Stimulated activated memory B cell treated with anti-CD40 and anti-IgM and Interleukin-4, amounts not matched to agents 10 μg/mL and 1 μg/mL and 100 μg/mL, for 72 hours (primary cell): ENCODE data around the gene ANTKMT.
A peak's percentile ranks its signal among the peaks of the same experiment; 100 is the strongest.
"Not testable (repeated sequence)": the region's sequence is repeated elsewhere in the genome, so short reads cannot be mapped to it uniquely, and the experiment has no call there.

Source experiments
- ATAC-seq: fragments of 150-1000 bp; cut with Tn5 transposase; 2 replicates; pipeline ENCODE4 v1.10.0; 2021
- H3K27ac Mint-ChIP-seq: one replicate; pipeline ENCODE4 v1.8.0; 2022; ENCODE audit warnings: mild to moderate bottlenecking, mixed read lengths
- H3K27me3 Mint-ChIP-seq: one replicate; pipeline ENCODE4 v1.8.0; 2022; ENCODE audit warnings: mixed read lengths
- H3K36me3 Mint-ChIP-seq: one replicate; pipeline ENCODE4 v1.8.0; 2022; ENCODE audit warnings: mixed read lengths
- H3K4me1 Mint-ChIP-seq: one replicate; pipeline ENCODE4 v1.8.0; 2022; ENCODE audit warnings: mixed read lengths
- H3K4me3 Mint-ChIP-seq: one replicate; pipeline ENCODE4 v1.8.0; 2022; ENCODE audit warnings: mild to moderate bottlenecking, moderate library complexity, mixed read lengths
- H3K9me3 Mint-ChIP-seq: one replicate; pipeline ENCODE4 v1.8.0; 2022; ENCODE audit warnings: mixed read lengths

The ANTKMT gene

DNA sequence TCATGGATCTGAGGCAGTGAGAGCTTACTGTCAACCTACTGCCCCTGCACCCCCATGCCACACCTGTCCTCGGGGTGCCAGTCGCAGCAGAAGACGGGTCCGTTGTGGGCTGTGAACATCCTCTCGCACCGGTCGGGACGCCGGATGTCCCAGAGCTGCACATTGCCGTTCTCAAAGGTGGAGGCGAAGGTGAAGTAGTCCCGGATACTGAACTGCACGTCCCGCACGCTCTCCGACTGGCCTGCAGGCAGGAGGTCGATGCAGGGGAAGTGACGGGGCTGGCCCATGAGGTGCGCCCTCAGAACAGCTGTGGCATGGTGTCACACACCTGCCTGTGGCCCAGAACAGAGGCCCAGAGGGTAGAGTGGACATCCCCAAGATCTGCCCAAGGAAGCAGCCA lies 33.4 kb upstream of the ANTKMT start:
- ATAC-seq, result no peak
- Mint-ChIP-seq H3K4me3 (no peak overlapping the region), H3K27me3 (no peaks in the 10 kb centered on the region), H3K27ac (no peak overlapping the region), H3K4me1 (peaks cover 48% of the 10 kb centered on the region), H3K9me3 (peaks cover 5% of the 10 kb centered on the region), H3K36me3 (peaks cover 14% of the 10 kb centered on the region)

GRCh38 chr16:689175-689897 lies 31.6 kb upstream of the ANTKMT start:
- peak overlapping the region; percentile 90 for H3K27ac Mint-ChIP-seq
- peaks cover 11% of the 10 kb centered on the region for H3K27me3 Mint-ChIP-seq
- H3K4me3 Mint-ChIP-seq, result peak overlapping the region; percentile 89
- peaks cover 7% of the 10 kb centered on the region for H3K36me3 Mint-ChIP-seq
- peaks cover 43% of the 10 kb centered on the region for H3K4me1 Mint-ChIP-seq
- peaks cover 5% of the 10 kb centered on the region for H3K9me3 Mint-ChIP-seq
- no peak for ATAC-seq

GRCh38 chr16:691242-691641 lies 29.7 kb upstream of the ANTKMT start:
- H3K4me1 Mint-ChIP-seq, result peaks cover 48% of the 10 kb centered on the region
- ATAC-seq, H3K36me3 Mint-ChIP-seq, H3K9me3 Mint-ChIP-seq: not testable (repeated sequence)
- peaks cover 20% of the 10 kb centered on the region for H3K27me3 Mint-ChIP-seq
- H3K27ac Mint-ChIP-seq, result peak overlapping the region; percentile 90
- H3K4me3 Mint-ChIP-seq, result peak overlapping the region; percentile 64

DNA sequence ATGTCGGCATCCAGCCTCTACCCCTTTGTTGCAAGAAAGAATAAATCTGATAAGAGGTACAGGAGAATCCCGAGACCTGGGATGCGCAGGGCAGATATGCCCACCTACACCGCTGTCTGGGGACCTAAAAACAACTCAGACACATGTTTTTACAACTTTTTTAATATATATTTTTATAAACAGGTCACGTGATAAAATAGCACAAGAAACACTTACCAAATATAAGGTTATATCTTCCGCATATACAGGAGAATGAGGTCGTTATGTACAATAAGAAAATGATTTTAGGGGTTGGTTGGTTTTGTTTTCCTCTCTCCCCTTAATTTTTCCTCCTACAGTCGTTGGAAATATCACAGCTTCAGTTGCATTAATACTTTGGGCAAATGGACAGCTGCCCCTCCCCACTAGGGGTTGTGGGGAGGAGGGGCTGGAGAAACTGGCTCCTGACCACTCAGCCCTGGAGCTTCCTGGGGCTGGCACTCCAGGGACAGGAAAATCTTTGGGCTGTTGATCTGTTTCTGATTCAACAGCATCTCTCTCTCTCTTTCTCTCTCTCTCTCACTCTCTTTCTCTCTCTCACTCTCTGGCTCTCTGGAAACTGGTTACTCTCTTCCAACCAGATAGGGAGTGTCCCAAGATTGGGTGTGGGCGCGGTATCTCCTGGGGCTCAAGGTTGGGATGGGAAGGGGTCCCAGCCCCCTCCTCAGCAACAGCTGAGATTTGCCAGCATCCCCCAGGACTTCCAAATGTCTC lies 28.4 kb upstream of the ANTKMT start:
- peaks cover 49% of the 10 kb centered on the region for H3K4me1 Mint-ChIP-seq
- no peaks in the 10 kb centered on the region for H3K36me3 Mint-ChIP-seq
- H3K4me3 Mint-ChIP-seq, result no peak overlapping the region
- peaks cover 31% of the 10 kb centered on the region for H3K27me3 Mint-ChIP-seq
- no peak overlapping the region for H3K27ac Mint-ChIP-seq
- H3K9me3 Mint-ChIP-seq, result peaks cover 5% of the 10 kb centered on the region
- ATAC-seq, result no peak

GRCh38 chr16:693364-693763 lies 27.6 kb upstream of the ANTKMT start:
- no peak for ATAC-seq
- H3K9me3 Mint-ChIP-seq, result peaks cover 5% of the 10 kb centered on the region
- peak overlapping the region; percentile 69 for H3K4me3 Mint-ChIP-seq
- no peaks in the 10 kb centered on the region for H3K36me3 Mint-ChIP-seq
- peaks cover 48% of the 10 kb centered on the region for H3K4me1 Mint-ChIP-seq
- H3K27me3 Mint-ChIP-seq, result peaks cover 34% of the 10 kb centered on the region
- no peak overlapping the region for H3K27ac Mint-ChIP-seq

- peaks cover 5% of the 10 kb centered on the region for H3K9me3 Mint-ChIP-seq
- H3K27me3 Mint-ChIP-seq, result peaks cover 38% of the 10 kb centered on the region
- no peak overlapping the region for H3K27ac Mint-ChIP-seq
- ATAC-seq, result peak; percentile 3
- peak overlapping the region; percentile 69 for H3K4me3 Mint-ChIP-seq
- no peaks in the 10 kb centered on the region for H3K36me3 Mint-ChIP-seq
- peaks cover 44% of the 10 kb centered on the region for H3K4me1 Mint-ChIP-seq
Observed at GRCh38 chr16:693766-694165, 27.2 kb upstream of the ANTKMT start.

DNA sequence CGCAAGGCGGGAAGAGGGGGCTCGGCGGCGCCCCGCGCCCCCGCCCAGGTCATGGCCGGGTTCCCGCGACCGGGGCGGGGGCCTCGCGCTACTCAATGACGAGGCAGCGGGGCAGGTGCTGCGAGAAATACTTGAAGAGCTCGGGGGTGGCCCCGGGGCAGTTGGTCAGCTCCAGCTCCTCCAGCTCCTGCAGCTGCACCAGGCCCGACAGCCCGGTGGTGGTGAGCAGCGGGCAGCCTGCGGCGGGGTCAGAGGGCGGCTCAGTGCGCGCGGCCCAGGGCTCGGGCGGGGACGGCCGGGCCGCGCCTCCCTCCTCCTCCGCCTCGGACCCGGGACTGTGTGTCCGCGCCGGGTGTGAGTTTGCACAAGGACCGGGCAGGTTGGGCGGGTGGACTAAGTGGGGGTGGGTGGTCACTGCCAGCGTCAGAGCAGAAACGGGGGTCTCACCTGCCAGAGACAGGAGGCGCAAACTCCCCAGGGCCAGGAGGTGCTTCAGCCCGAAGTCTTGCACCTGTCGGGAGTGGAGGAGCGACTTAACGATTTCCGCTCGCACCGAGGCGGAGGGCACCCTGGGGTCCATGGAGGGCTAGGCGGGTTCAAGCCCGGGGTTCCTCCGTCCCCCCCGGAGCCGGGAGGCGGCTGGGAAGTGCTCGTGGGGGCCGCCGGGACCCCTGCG lies 26.6 kb upstream of the ANTKMT start:
- H3K4me1 Mint-ChIP-seq, result peaks cover 41% of the 10 kb centered on the region
- H3K27me3 Mint-ChIP-seq, result peaks cover 41% of the 10 kb centered on the region
- no peak overlapping the region for H3K27ac Mint-ChIP-seq
- no peaks in the 10 kb centered on the region for H3K36me3 Mint-ChIP-seq
- peak overlapping the region; percentile 67 for H3K4me3 Mint-ChIP-seq
- ATAC-seq, result no peak
- H3K9me3 Mint-ChIP-seq, result peaks cover 5% of the 10 kb centered on the region

DNA sequence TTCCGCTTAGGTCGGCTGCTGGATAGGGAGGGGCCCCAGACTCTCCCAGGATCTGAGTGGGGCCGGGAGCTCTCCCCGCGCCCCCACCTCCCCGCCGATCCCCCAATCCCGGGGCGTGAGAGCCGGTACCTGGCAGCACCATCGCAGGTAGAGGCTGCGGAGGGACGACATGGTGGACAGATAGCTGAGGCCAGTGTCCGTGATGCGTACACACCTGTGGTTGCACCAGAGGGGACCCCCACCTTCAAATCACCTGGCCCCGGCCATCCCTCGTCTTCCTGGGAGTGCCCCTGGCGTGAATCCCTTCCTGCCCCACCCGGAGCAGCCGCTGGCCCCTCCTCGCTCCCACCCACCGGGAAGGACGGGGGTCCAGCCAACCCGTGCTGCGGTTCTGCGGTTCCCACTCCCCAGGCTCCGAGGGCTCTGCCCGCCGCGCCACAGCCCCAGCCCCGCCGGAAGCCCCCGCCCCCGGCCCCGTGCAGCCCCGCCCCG lies 26.0 kb upstream of the ANTKMT start:
- peaks cover 39% of the 10 kb centered on the region for H3K4me1 Mint-ChIP-seq
- H3K27ac Mint-ChIP-seq, result no peak overlapping the region
- peaks cover 5% of the 10 kb centered on the region for H3K9me3 Mint-ChIP-seq
- no peaks in the 10 kb centered on the region for H3K36me3 Mint-ChIP-seq
- peaks cover 41% of the 10 kb centered on the region for H3K27me3 Mint-ChIP-seq
- H3K4me3 Mint-ChIP-seq, result peak overlapping the region; percentile 38
- ATAC-seq, result no peak

GRCh38 chr16:695355-696089 lies 25.4 kb upstream of the ANTKMT start:
- Mint-ChIP-seq H3K4me1 (peaks cover 36% of the 10 kb centered on the region), H3K36me3 (no peaks in the 10 kb centered on the region), H3K27me3 (peaks cover 41% of the 10 kb centered on the region), H3K27ac (peak overlapping the region; percentile 44), H3K4me3 (peak overlapping the region; percentile 72), H3K9me3 (peaks cover 5% of the 10 kb centered on the region)
- ATAC-seq, result peak; percentile 84

DNA sequence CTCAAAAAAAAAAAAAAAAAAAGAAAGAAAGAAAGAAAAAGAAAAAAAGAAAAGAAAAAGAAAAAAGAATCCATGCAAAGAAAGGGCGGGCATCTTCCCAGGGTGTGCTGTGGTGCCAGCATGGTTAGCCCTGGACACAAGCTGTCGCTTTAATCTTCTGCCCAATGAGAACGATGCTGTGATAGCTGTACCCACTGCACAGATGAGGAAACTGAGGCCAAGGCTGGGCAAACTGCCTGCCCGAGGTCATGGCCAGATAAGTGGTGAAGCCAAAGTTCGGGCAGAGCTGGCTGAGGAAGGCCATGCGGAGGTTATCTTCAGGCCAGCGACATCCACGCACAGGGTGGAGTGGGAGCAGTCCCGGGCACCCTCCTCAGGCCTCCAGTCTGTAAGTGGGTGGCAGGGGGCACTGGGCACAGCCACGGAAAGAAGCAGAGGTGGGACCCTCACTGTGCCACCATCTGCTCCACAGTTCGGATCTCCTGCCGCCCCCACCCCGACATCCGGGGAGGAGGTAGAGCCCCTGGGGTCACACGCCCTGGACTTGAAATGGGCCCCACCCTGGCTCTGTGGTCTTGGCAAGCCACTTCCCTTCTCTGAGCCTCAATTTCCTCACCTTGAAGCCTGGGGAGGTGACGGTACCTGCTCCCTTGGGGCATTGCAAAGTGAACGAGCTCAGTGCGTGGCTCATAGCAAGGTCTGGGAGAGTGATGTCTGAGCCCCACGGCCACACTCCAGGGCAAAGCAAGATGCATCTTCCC lies 21.9 kb upstream of the ANTKMT start:
- no peak for ATAC-seq
- H3K4me3 Mint-ChIP-seq, result no peak overlapping the region
- H3K36me3 Mint-ChIP-seq, result no peaks in the 10 kb centered on the region
- H3K9me3 Mint-ChIP-seq, result no peaks in the 10 kb centered on the region
- peaks cover 28% of the 10 kb centered on the region for H3K4me1 Mint-ChIP-seq
- H3K27ac Mint-ChIP-seq, result no peak overlapping the region
- peaks cover 63% of the 10 kb centered on the region for H3K27me3 Mint-ChIP-seq

DNA sequence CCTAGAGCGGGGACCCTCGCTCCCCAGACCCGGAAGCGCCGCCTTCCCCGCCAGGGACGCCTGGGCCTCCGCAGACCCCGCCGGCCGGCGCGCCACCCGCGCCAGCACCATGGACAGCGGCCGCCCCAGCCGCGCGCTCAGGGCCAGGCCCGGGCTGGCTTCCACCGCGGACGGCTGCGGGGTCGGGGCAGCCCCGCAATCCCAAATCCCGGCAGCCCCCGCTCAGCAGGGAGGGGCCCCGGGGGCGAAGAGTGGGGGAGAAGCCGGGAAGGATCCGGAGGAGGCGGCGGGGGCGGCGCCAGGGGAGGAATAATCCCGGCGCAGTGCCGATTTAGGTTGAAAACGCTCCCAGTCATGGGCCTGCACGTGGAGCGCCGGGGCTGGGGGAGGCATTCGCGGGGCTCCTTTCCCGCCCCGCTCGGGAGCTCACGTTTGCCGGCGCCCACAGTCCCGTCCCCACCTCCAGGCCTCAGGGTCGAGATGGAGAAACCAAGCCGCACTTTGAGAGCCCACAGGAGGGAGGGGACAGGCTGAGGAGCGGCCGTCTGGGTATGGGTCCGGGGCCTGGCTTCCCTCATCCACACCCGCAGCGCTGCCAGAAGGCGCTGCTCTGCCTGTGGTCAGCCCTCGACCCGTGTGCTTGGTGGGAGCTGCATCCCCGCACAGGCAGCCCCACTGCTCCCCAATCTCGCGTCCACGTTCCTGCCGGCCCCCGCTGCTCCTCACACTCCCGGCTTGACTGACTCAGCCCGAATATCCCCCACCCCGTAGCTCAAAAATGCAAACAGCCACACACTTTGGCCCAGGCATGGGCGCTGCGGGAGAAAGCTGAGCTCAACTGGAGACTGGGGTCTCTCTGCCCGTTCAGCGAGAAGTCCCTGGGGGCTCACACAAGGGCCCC lies 20.0 kb upstream of the ANTKMT start:
- H3K4me3 Mint-ChIP-seq, result no peak overlapping the region
- no peak for ATAC-seq
- no peaks in the 10 kb centered on the region for H3K36me3 Mint-ChIP-seq
- no peaks in the 10 kb centered on the region for H3K9me3 Mint-ChIP-seq
- peaks cover 65% of the 10 kb centered on the region for H3K27me3 Mint-ChIP-seq
- H3K27ac Mint-ChIP-seq, result no peak overlapping the region
- peaks cover 15% of the 10 kb centered on the region for H3K4me1 Mint-ChIP-seq

- H3K27me3 Mint-ChIP-seq, result peaks cover 67% of the 10 kb centered on the region
Observed at GRCh38 chr16:702341-702740, 18.6 kb upstream of the ANTKMT start.

GRCh38 chr16:703406-703805 lies 17.5 kb upstream of the ANTKMT start:
- H3K27ac Mint-ChIP-seq, result no peak overlapping the region
- H3K9me3 Mint-ChIP-seq, result no peaks in the 10 kb centered on the region
- H3K4me3 Mint-ChIP-seq, result no peak overlapping the region
- no peaks in the 10 kb centered on the region for H3K36me3 Mint-ChIP-seq
- H3K27me3 Mint-ChIP-seq, result peaks cover 72% of the 10 kb centered on the region
- no peak for ATAC-seq
- peaks cover 17% of the 10 kb centered on the region for H3K4me1 Mint-ChIP-seq

More at GRCh38 chr16:702341-702740, 18.6 kb upstream of the ANTKMT start:
- Mint-ChIP-seq H3K9me3 (no peaks in the 10 kb centered on the region), H3K4me1 (peaks cover 17% of the 10 kb centered on the region), H3K36me3 (no peaks in the 10 kb centered on the region), H3K27ac (no peak overlapping the region), H3K4me3 (no peak overlapping the region)
- no peak for ATAC-seq
